GM18909 (cell line): Measurements from ENCODE around the gene NRF1.

Source experiments
- ATAC-seq: cut with Tn5 transposase; IDR thresholded peaks from one replicate; pipeline ENCODE4 v1.9.1; 2021; ENCODE audit warnings: mild to moderate bottlenecking; ENCODE audit not compliant: unreplicated experiment, poor library complexity

The NRF1 gene

DNA sequence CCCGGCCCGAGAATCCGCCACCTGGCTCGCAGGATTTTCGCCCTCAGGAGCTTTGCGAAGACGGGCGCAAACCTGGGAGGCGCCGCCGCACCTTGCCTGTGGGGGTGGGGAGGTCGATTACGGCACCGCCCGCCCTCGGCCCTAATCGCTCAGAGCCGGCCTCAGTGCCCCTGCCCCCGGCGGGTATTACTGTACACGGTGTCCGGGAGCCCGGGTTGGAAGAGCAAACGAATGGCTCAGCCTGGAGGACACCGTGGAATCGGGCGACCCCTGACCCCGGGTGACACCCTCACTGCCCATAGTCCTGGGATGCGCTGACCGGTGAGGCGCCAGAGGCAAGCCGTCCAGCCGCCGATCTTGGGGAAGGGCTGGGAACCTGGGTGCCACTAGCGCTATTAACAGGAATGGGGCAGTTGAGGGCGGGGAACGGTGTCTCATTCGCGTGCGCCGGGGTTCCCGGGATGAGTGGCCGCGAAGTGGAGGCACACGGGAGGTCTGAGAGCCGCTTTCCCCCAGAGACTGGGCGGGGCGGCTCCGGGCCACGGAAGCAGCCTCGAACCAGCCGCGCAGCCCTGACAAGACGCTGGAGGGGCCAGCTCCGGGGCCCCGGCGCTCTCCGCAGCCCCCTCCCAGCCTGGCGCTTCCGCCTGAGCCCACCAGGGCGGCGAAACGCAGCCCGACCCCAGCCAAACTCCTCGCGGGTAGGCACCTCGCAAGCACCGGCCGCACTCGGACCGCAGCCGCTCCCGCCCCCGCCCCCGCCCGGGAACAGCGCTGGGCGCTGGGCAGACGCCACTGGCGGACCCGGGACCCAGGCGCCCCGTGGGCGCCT lies 167.5 kb downstream of the NRF1 start:
- no peak for ATAC-seq

DNA sequence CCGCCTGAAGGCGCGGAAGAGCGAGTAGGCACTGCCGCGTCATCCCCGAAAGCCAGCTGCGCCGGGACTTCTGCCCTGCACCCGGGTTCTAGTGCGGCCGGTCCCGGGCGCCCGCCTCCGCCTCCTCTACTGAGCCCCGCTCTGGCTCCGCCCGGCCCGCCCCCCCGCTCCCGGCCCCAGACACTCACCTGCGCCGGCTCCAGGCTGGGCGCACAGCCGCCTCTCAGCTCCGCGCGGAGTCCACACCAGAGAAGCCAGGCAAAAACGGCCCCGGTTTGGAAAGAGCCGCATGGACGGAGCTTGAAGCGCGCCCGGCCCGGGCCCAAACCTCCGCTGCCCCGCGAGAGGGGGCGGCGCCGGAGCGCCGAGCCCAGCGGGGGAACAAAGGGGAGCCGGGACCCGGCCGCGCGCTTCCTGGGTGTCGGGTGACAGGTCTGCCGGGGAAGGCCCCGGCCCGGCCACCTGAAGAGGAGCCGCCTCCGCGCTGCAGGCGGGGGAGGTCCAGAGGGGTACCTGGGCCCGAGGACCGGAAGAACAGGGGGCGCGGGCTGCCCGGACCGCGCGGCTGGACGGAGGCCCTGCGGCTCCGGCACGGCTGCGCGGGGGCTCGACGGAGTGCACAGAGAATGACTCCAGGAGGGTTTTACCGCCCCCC lies 168.2 kb downstream of the NRF1 start:
- ATAC-seq, result peak; percentile 45

DNA sequence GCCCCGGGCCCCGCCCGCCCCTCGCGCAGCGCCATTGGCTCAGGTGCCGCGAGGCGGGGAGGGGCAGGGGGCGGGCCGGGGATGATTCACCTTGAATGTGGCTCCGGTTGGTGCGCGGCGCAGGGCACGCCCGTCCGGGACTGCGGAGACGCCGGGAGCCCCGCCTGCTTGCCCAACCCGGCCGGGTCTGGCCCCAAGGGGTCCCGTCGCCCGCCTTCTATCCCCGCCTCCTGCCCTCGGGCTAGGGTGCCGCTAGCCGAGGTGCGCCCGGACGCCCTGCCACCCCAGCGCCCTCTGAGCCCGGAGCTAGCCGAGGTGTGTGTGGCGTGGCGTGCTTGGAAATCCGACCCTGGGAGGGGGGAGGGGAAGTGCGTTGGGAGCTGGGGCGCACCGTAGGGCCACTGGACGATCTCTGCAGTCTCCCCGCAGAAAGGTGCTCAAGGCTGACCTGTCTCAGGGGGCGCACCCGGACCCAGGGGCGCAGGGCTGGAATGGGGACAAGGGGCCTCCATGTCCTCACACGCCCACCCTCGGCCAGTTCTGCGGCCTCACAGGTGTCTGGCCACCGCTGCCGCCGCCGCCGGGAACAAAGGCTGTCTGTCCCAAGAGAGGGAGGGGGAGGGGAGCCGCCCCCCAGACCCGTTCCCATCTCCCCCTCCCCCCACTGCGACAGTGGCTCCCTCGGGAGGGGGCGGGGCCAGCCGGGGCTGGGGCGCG lies 168.9 kb downstream of the NRF1 start:
- ATAC-seq, result peak; percentile 43

DNA sequence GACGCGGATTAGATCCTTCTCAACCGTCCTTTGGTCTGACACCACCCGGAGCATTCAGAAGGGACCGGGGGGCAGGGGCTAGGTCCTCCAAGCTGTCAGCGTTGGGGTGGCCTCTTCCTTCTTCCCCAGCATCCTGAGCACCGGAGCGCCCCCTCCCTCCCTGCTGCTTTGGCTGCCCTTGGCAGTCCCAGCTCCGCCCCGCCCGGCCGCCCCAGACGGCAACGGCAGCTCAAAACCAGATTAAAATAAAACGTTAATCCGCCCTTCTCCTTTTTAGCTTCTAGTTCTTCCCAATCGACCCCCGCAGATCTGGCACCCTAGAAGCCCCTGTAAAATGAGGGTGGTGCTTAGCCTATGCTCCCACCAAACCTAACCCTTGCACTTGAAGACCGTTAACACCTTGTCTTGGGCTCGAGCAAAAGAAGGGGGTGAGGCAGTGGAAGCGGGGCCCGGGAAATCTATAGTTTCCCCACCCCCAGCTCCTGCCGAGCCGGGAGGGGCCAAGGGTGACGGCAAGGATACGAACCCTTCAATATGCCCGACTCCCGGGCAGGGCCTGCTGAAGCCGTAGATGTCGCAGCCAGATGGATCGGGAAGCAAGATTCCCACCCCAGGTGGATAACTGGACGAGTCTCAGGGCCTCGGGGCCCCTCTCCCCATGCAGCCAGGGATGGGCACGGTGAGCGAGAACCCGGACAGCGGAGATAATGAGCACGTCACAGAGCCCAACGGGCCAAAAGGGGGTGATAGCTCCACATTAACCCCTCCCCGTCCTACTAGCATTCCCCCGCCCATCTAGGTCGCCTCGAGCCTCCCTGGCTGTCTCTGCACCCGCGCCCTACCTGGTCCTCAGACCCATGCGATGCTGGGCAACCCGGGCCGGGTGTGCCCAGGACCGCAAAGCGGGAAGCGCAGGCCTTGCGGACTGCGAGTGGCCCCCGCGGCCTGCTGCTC lies 169.7 kb downstream of the NRF1 start:
- ATAC-seq, result no peak

DNA sequence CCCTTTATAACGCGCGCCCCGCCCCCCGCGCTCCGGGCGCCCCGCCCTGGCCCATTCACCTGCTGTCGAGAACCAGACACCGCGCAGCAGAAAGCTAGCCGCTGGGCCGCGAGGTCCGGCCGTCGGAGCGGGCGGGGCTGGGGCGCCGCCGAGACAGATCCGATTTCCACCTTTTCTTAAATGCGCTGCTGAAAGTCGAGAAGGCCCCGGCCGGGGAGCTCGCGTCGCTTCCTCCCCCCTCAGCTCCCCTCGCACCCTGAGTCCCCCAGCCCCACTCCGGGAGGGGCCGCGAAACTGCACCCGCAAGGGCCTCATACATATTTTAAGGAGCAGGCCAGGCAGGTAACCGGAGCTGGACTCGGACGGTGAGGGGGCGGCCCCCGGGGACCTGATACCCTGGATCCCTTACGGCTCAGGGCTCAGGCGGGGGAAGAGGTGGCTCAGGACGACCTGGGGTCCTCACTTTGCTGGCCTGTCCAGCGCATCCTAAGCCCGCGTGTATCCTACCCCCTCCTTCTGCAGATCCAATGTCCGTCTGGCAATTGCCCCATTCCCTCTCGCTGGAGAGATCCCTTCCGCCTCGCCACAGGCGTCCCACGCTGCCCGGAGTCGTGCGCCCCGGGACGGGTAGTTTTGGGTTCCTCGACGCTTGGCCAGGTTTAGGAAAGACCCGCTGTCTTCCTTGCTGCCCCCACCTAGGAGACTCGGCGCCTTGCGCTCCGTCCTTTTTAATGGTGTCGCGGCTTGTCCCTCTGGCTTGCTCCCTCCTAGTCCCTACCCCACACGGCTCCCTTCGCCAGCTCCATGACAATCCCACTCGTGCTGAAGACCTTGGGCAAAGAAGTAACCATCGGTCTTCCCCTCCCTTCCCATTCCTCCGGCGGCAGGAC lies 170.7 kb downstream of the NRF1 start:
- ATAC-seq, result no peak

DNA sequence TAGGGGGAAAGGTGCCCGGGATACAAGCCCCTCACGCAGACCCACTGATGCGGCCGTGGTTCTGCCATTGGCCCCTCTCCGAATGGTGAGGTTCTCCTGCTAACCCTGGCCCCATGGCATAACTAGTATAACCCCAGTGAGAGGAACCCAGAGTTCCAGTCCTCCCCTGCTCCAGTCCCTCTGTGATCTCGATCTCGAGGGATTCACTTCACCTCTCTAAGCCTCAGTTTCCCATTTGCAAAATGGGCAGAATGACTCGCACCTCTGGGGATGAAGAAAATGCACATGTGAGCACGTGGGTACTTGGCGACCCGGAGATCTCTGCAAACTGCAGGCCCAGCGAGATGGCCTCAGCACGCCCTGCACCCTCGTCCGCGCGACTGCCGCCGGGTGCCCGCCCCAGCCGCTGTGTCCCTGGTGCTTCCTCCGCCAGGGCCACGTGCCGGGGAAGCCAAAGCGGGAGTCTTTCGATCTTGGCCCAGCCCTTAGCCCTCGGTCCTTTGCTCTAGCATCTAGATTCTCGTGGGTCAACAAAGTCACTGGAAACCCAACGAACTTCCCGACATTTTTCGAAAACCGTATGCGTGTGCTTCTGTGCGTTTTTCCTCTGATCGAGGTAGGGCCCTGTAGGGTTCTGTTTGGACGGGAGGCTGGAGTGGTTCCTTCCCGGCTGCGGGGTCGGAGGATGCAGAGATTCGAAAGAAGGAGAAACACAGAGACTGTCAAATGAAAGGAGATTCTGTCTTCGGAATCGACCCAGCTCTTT lies 171.5 kb downstream of the NRF1 start:
- ATAC-seq, result no peak

DNA sequence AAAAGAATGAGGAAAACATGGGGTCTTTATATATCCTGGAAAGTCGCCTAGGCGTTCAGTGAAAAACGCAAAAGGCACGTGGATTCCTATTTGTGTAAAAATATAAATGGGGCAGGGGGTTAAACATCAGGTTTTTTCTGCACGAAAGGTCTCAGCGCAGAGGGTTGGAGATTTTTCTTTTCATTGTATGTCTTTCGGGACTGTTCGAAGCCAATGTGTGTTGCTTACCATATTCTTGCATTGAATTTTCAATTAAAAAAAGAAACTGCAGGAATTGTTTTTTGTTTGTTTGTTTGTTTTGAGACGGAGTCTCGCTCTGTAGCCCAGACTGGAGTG lies 172.0 kb downstream of the NRF1 start:
- no peak for ATAC-seq

DNA sequence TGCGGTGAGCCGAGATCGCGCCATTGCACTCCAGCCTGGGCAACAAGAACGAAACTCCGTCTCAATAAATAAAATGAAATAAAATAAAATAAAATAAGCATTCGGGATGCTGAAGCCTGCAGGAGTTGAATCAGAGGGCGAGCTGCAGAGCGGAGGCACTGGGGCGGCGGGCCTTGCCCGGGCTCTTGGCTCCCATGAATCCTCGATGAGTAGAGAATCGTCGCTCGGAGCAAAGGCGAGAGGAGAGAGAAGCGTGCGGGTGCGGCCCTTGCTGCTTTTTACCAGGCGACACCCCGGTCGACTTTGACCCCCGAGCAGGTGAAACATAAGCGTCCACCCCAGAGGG lies 172.9 kb downstream of the NRF1 start:
- no peak for ATAC-seq

DNA sequence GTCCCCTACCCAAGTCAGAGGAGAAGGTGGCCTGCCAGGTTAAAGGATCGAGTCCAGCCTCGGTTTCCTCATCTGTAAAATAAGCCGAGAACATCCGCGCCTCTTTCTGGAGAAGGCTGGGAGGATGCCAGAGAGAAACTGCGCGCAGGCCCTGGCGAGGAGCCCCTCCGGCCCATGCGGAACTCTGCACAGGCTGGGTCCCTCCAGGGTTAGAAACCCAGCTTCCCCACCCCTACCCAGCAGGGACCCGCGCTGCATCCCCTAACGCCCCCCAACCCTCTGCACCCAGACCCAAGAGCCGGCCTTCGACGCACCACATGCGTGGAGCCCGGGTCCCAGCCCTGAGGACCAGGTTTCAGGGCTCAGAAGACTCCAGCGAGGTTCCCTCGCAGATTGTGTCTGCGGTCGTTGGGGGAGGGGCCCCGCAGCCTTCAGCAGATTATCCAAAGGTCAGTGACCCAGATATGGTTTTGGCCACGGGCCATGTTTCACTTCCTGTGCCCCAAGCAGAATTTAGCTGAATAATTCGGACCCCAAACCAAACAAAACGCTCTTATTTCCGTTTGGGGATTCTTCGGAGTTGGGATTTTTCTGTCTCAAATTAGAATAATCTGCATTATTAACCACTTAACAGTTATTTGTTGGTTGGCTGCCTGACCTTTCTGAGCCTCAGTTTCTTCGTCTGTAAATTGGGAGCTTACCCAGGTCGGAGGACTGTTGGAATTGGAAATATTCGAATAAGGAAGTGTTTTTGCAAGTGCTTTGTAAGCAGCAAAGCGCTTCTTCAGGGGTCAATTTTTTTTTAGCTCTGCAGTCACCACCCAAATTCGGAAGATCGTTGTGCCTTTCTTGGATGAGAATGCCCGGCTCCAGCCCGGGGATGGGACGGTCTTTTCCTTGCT lies 173.5 kb downstream of the NRF1 start:
- ATAC-seq, result no peak

DNA sequence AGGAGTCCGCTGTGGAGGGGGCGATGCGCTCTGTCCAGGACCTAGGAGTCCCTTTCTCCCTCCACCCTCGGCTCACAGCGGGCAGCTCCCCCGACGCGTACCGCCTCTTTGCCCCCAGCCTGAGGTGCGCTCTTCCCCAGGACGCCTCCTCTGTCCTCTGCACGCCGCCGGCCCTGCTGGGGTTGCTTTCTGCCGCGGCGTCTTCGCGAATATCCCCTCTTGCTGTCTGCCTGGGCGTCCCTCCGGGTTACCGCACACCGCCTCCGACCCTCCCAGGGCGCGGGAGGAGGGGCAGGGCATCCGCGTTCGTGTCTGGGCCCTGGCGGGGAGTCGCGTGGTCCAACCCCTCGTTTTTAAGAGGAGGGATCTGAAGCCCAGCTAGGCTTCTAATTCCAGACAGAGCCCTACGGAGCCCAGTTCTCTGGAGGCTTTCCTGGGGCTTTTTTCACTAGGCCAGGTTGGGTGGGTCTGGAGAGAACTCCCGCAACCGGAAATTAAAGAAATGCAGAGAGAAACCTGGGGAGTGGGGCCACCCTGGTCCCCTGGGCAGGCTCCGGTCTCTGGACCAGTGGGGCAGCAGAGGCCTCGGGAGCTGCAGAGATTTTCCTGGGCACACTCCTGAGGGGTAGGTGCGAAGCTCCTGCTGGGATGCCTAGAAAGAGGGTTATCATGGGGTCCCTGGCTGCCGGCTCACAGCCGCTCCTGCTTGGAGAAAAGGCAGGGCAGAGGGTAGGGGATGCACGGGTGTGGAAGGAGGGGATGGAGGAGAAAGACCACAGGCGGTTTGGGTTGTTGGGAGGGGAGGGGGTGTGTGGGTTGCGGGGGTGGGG lies 174.4 kb downstream of the NRF1 start:
- no peak for ATAC-seq

DNA sequence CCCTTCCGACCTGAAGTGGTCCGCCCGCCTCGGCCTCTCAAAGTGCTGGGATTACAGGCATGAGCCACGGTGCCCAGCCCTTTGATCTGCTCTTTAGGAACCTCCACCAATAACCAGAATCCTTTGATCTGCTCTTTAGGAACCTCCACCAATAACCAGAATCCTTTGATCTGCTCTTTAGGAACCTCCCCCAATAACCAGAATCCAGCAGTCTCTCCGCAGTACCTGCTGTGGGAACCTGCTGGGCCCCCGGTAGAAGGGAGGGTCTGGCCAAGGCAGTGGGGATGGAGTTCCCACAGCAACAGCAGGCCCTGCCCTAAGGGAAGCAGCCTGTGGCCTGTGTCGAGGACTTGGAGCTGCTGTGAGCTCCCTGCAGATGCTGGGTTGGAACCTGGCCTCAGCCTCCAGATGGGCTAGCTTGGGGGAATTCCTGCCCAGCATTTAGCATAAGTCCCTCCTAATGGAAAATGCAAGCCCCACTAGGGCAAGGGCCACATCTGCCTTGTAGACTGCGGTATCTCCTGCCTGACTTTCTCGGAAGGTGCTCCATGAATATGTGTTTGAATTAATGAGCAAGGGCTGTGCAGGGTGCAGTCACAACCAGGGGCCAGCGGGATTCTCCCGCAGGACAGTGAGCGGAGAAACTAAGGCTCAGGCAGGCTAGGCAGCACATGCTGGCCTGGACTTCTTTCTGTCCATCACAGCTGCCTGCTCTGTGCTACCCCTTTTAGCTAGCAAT lies 175.5 kb downstream of the NRF1 start:
- ATAC-seq, result no peak

DNA sequence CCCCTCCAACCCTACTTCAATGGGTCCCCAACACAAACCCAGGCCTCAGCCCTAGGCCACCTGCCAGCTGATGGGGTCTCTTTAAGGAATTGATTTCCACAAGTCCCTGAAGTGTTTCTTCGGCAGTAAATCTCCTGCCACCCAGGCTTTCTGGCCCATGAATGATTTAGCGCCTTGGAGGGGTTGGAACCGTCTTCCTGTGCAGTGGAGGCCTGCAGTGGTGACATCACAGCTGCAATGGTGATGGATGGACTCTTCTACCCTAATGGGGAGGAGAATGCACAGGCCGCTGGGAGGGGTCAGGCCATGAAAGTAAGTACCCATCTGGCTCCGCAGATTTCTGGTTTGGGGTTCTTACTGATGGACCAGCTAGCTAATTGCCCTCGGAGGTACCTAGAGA lies 177.5 kb downstream of the NRF1 start:
- ATAC-seq, result no peak

DNA sequence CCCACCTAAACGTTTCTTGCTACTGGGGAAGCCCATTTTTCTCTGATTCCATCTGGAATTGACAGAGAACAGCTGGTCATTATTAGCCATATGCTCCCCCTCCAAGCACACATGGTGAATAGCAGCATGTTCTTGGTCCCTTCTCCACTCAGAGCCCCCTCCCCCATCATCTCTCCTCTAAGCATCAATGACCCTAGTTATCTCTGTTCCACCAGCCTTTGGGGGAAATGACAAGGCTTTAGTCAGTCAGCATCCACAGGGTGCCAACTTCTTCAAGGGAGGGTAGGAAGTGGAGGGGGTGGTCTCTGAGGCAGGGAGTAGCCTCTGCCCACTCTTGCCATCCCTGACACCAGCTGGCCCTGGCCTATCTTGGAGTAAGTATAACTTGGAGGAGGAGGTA lies 178.1 kb downstream of the NRF1 start:
- no peak for ATAC-seq

DNA sequence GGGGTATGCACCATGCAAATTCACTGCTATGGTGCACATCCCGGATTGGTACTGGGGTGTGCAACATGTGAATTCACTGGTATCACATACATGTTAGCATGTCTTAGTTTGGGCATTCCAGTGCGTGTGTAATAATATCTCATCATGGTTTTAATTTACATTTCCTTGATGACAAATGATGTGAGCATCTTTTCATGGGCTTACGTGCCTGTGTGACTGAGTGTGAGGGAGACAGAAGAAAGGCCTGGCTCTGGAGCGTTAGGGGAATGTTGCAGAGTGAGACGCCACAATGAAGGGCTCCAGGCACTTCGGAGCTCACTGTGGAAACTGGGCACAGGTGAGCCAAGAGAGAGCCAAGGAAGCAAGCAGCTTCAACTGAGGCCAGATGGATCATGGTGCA lies 178.6 kb downstream of the NRF1 start:
- ATAC-seq, result no peak

DNA sequence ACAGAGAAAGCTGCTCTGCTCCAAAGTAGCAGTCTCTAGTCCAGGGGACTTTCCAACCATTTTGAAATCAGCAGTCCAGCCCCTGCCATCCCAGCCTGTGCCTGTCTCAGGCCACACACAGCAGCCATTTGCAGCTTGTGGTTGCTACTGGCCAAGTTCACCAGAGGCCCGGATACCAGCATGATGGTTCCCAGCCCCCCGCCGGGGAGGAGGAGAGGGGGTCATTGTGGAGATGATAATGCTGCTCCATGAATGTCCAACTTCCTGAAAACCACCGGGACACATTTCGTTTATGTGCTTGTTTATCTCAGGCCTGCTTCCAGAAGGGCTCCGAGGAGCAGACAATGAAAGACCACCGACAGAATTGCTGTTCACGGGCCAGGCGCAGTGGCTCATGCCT lies 181.2 kb downstream of the NRF1 start:
- ATAC-seq, result no peak
